8988T (cell line): ENCODE results near the gene GRIA1.

Experiments
- DNase-seq: peaks from one replicate; pipeline ENCODE4 v3.0.0; 2011

The GRIA1 gene

GRCh38 chr5:153490118-153491037 lies at the start of gene GRIA1:
GRIA1 (plus strand) TSS chr5:153490670.
- DNase-seq: no peak

- no peak for DNase-seq
Observed at GRCh38 chr5:153445875-153446579, 44.4 kb upstream of the GRIA1 start.

GRCh38 chr5:153447534-153447933 lies 42.9 kb upstream of the GRIA1 start:
- DNase-seq: no peak

GRCh38 chr5:153456354-153456753 lies 34.1 kb upstream of the GRIA1 start:
- DNase-seq: no peak

- DNase-seq: no peak
Observed at GRCh38 chr5:153456993-153457392, 33.5 kb upstream of the GRIA1 start.

GRCh38 chr5:153458268-153458667 lies 32.2 kb upstream of the GRIA1 start:
- DNase-seq: no peak

- DNase-seq: no peak
Observed at GRCh38 chr5:153459051-153459743, 31.3 kb upstream of the GRIA1 start.

GRCh38 chr5:153460421-153460820 lies 30.0 kb upstream of the GRIA1 start:
- no peak for DNase-seq

- DNase-seq: no peak
Observed at GRCh38 chr5:153461341-153461740, 29.1 kb upstream of the GRIA1 start.

- DNase-seq: no peak
Observed at GRCh38 chr5:153463806-153464205, 26.7 kb upstream of the GRIA1 start.

- no peak for DNase-seq
Observed at GRCh38 chr5:153467546-153467945, 22.9 kb upstream of the GRIA1 start.

GRCh38 chr5:153469423-153469822 lies 21.0 kb upstream of the GRIA1 start:
- DNase-seq: no peak

GRCh38 chr5:153470736-153471135 lies 19.7 kb upstream of the GRIA1 start:
- no peak for DNase-seq

GRCh38 chr5:153476767-153477166 lies 13.7 kb upstream of the GRIA1 start:
- DNase-seq: no peak

GRCh38 chr5:153480401-153480800 lies 10.1 kb upstream of the GRIA1 start:
- no peak for DNase-seq

- DNase-seq: no peak
Observed at GRCh38 chr5:153483482-153483881, 7.0 kb upstream of the GRIA1 start.

GRCh38 chr5:153485641-153486040 lies 4.8 kb upstream of the GRIA1 start:
- DNase-seq: no peak

- DNase-seq: no peak
Observed at GRCh38 chr5:153486771-153487170, 3.7 kb upstream of the GRIA1 start.

- no peak for DNase-seq
Observed at GRCh38 chr5:153489611-153490010, 859 bp upstream of the GRIA1 start.

GRCh38 chr5:153491038-153491744 lies 721 bp downstream of the GRIA1 start:
- no peak for DNase-seq

GRCh38 chr5:153491856-153492255 lies 1.4 kb downstream of the GRIA1 start:
- no peak for DNase-seq

- no peak for DNase-seq
Observed at GRCh38 chr5:153496835-153497234, 6.4 kb downstream of the GRIA1 start.

- no peak for DNase-seq
Observed at GRCh38 chr5:153498516-153498915, 8.0 kb downstream of the GRIA1 start.
